Measurements from ENCODE around the gene SLC12A9.

- no peak for TF ChIP-seq CTCF (IDR thresholded peaks at IDR 0.05)
- TF ChIP-seq POLR2A (IDR thresholded peaks at IDR 0.05) = no peak
- no peak for TF ChIP-seq POLR2AphosphoS5 (IDR thresholded peaks at IDR 0.05)
Observed at GRCh38 chr7:100811480-100811879, 41.0 kb upstream of the SLC12A9 start.
